Measurements from ENCODE around the gene DEK.
"Not testable (repeated sequence)": the region's sequence is repeated elsewhere in the genome, so short reads cannot be mapped to it uniquely, and the experiment has no call there.

DEK gene

DNA sequence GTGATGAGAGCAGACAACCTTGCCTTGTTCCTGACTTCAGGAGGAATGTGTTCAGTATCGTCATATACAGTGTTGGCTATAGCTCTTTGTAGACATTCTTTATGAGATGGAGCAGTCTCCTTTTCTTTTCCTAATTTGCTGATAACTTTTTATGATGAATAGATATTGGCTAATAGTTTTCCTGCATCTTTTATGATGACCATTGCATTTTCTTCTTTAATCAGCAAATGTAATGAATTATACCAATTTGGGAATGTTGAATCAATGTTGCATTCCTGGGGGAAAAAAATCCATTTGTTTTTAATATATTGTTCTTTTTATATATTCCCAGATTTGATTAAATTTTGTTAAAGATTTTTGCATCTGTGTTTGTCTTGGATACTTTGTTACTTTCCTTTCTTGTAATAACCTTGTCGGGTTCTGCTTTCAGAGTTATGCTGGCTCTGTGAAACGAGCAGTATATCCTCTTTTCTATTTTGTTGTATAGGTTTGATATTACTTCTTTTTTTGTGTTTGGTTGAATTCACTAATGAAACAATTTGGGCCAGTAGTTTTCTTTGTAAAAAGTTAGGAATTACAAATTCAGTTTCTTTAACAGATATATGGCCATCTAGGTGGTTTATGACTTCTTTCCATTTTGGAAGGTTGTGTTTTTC, 85.2 kb downstream of the DEK start:
- Mint-ChIP-seq H3K27me3 (ENCODE audit: low read depth, poor library complexity) (no peaks in the 10 kb centered on the region), H3K4me3 (no peak overlapping the region), H3K9me3 (peaks cover 27% of the 10 kb centered on the region), H3K27ac (peak overlapping the region; percentile 11), H3K4me1 (peaks cover 5% of the 10 kb centered on the region), H3K36me3 (ENCODE audit: low read depth) (peaks cover 74% of the 10 kb centered on the region)
- TF ChIP-seq, protein P1, sequence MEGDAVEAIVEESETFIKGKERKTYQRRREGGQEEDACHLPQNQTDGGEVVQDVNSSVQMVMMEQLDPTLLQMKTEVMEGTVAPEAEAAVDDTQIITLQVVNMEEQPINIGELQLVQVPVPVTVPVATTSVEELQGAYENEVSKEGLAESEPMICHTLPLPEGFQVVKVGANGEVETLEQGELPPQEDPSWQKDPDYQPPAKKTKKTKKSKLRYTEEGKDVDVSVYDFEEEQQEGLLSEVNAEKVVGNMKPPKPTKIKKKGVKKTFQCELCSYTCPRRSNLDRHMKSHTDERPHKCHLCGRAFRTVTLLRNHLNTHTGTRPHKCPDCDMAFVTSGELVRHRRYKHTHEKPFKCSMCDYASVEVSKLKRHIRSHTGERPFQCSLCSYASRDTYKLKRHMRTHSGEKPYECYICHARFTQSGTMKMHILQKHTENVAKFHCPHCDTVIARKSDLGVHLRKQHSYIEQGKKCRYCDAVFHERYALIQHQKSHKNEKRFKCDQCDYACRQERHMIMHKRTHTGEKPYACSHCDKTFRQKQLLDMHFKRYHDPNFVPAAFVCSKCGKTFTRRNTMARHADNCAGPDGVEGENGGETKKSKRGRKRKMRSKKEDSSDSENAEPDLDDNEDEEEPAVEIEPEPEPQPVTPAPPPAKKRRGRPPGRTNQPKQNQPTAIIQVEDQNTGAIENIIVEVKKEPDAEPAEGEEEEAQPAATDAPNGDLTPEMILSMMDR (IDR thresholded peaks at IDR 0.05), result no peak
- DNase-seq, result no peak

DNA sequence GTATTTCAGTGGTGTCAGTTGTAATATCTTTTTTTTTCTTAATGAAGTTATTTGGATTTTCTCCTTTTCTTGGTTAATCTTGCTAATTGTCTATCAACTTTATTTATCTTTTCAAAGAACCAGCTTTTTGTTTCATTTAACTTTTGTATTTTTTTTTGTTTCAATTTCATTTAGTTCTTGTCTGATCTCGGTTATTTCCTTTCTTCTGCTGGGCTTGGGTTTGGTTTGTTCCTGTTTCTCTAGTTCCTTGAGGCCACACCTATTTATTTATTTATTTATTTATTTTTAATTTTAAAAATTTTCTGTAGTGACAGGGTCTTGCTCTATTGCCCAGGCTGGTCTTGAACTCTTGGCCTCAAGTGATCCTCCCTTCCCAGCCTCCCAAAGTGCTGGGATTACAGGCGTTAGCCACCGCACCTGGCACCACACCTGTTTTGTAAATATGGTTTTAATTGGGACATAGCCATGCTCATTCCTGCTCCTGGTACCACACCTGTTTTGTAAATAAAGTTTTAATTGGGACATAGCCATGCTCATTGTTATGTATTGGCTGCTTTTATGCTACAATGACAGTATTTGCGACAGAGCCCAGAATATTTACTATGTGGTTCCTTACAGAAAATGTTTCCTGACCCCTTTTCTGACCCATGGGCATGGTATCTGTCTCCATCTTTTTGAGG, 86.9 kb downstream of the DEK start:
- Mint-ChIP-seq H3K27ac (no peak overlapping the region), H3K4me3 (no peak overlapping the region), H3K36me3 (ENCODE audit: low read depth) (peaks cover 71% of the 10 kb centered on the region), H3K9me3 (peaks cover 27% of the 10 kb centered on the region), H3K27me3 (ENCODE audit: low read depth, poor library complexity) (no peaks in the 10 kb centered on the region), H3K4me1 (peaks cover 5% of the 10 kb centered on the region)
- no peak for DNase-seq
- TF ChIP-seq, protein P1 (IDR thresholded peaks at IDR 0.05), result no peak

DNA sequence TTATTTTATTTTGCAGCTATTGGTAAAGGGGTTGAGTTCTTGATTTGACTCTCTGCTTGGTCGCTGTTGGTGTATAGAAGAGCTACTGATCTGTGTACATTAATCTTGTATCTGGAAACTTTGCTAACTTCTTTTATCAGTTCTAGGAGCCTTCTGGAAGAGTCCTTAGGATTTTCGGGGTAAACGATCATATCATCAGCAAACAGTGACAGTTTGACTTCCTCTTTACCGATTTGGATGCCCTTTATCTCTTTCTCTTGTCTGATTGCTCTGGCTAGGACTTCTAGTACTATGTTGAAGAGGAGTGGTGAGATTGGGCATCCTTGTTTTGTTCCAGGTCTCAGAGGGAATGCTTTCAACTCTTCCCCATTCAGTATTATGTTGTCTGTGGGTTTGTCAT, 88.1 kb downstream of the DEK start:
- Mint-ChIP-seq H3K9me3 (peaks cover 27% of the 10 kb centered on the region), H3K36me3 (ENCODE audit: low read depth) (peaks cover 70% of the 10 kb centered on the region)
- not testable (repeated sequence) for DNase-seq; H3K27ac Mint-ChIP-seq; H3K4me3 Mint-ChIP-seq; H3K4me1 Mint-ChIP-seq; H3K27me3 Mint-ChIP-seq (ENCODE audit: low read depth, poor library complexity)
